G401.6 (cell line): Measurements from ENCODE around the gene SLAMF1.
"Not testable (repeated sequence)": the region's sequence is repeated elsewhere in the genome, so short reads cannot be mapped to it uniquely, and the experiment has no call there.

Experiments used
- FAIRE-seq: peaks from 2 replicates; lab custom pipeline; 2012; peaks lifted over from hg19 to GRCh38; lab: Jason Lieb, UNC

Gene SLAMF1

DNA sequence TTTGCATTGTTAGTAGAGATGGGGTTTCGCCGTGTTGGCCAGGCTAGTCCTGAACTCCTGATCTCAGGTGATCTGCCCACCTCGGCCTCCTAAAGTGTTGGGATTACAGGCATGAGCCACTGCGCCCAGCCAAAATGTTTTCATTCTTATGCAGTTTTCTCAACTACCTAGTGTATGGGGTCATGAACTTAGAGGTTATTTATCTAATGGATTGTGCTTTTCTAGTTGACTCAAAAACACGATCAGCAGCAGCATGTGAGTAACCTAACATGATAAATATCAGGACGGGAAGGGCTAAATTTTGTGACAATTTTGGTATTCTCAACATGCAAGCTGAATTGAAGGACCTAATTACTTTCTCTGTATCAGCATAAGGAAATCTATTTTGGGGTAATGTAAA is 58.4 kb downstream of the SLAMF1 start:
- FAIRE-seq: no peak

GRCh38 chr1:160584784-160585183 is 62.1 kb downstream of the SLAMF1 start:
- FAIRE-seq: no peak

DNA sequence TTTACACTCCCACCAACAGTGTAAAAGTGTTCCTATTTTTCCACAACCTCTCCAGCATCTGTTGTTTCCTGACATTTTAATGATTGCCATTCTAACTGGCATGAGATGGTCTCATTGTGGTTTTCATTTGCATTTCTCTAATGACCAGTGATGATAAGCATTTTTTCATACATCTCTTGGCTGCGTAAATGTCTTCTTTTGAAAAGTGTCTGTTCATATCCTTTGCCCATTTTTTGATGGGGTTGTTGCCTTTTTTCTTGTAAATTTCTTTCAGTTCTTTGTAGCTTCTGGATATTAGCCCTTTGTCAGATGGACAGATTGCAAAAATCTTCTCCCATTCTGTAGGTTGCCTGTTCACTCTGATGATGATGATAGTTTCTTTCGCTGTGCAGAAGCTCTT is 63.9 kb downstream of the SLAMF1 start:
- FAIRE-seq: not testable (repeated sequence)

- FAIRE-seq: no peak
Observed at GRCh38 chr1:160581961-160582360, 64.9 kb downstream of the SLAMF1 start.

DNA sequence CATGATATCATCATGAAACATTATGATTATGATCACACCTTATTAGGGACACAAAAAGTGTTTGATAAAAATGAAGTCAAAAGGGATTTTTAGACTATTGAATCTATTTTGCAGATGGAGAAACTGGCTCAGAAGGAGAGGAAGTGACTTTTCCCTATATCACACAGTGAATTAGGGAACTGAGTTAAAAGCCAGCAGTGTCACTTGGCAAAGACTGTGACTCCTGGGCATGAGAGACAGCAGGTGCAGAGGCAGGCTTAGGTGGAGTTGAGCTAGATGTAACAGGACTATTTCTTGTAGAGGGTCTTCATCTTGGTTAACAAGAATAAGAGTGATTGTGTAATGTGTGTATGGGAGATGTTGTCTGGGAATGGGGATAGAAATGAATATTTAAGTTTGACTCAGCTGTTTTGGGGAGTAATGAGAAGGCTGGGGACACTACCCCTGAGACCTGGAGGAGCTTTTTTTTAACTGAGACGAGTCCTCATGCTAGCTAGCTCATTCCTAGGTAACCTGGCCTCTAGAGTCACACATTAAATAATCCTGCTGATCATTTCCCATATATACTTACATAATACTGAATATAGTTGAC is 66.5 kb downstream of the SLAMF1 start:
- FAIRE-seq: no peak

DNA sequence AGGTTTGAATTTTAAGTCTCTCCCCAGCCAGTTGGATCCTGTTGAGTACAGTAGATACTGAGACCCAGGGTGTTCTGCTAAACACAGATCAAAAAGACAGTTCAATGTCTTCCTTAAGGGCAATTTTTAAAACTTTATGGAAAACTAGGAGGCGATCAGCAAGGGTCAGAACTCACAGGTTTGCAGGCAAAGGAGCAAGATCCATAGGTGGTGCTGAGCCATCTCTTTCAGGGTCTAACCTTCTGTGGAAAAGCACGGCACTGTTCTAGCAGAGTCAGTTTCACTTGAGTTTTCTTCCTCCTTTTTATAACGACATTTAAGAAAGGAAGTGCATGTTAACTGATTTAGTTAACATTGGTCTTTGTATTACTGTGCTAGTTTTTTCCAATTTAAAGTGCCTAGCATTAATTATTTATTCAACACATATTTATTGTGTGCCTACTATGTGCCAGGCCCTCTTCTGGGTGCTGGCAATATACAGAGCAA is 67.6 kb downstream of the SLAMF1 start, which contains the start of gene CD84:
CD84 (minus strand) TSS at position 281 of the 486 bp plus-strand sequence; CDS start at position 222, 59 bp downstream.
- no peak for FAIRE-seq

- no peak for FAIRE-seq
Observed at GRCh38 chr1:160578525-160579191, 68.2 kb downstream of the SLAMF1 start.

- no peak for FAIRE-seq
Observed at GRCh38 chr1:160578175-160578524, 68.7 kb downstream of the SLAMF1 start.

DNA sequence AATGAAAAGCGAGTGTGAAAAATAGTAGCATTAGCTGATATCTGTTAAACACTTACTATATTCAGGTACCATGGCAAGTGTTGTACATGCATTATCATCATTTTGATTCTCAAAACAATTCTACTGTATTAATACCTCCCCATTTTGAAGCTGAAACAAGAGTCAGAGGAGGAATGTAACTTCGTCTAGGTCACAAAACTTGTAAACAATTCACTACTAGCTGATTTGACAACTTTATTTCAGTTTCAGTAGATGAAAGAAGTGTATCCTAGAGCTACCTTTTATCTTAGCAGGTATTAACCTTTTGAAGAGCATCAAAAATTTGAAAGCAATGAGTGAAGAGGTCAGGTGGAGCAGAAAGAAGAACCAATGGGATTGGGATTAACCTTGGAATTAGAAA is 69.2 kb downstream of the SLAMF1 start:
- no peak for FAIRE-seq

DNA sequence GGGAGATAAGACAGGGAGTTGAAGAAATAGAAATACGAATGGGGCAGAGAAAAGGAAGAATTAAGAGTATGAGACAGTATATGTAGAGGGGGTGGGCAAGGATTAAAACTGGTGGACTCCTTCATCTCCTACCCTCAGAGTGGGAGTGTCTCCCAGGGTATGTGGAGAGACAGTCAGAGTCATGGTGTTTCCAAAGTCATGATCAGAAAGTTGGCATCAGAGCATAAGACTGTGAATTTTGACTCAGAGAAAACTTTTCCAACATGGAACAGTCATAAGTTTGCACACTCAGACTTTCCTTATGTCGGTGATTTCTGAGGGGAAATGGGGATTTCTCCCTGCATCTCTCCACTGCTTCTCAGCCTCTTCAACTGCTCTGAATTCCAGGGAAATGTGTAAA is 70.0 kb downstream of the SLAMF1 start:
- no peak for FAIRE-seq

DNA sequence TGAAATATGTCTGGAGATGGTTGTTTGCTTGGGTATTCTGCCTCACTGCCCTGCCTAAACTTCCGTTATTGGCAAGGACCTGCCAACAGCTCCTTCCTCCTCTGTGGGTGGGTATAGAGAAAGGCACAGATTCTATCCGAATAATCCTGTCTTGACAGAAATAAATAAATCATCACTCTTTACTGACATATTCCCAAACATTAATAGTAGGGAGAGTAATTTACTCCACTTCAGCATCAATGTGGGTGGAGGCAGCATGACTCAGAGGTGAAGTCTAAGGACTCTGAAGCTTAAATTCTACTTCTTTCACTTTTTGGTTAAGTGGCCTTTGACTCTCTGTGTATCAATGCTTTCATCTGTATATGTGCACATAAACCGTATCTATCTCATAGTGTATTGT is 70.5 kb downstream of the SLAMF1 start:
- no peak for FAIRE-seq

GRCh38 chr1:160575112-160575664 is 71.7 kb downstream of the SLAMF1 start:
- no peak for FAIRE-seq

DNA sequence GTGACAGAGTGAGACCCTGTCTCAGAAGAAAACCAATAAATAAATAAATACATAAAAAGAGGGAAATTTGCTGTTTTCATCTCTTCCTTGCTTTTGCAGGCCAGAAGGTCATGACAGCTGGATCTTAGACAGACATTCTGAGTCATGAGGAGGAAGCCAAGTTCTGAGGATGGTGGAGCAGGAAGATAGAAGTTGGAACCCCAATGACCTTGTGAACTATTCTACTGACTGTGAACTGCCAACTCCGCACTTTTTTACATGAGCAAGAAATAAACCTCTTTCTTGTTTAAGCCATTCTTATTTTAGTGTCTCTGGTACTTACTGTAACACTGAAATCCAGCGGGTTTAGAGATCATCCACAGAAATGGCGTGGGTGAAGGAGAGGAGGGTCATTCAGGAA is 76.0 kb downstream of the SLAMF1 start:
- no peak for FAIRE-seq

GRCh38 chr1:160569806-160570205 is 77.0 kb downstream of the SLAMF1 start:
- FAIRE-seq: no peak

GRCh38 chr1:160567858-160568682 is 78.8 kb downstream of the SLAMF1 start:
- no peak for FAIRE-seq

- FAIRE-seq: no peak
Observed at GRCh38 chr1:160567341-160567740, 79.5 kb downstream of the SLAMF1 start.

DNA sequence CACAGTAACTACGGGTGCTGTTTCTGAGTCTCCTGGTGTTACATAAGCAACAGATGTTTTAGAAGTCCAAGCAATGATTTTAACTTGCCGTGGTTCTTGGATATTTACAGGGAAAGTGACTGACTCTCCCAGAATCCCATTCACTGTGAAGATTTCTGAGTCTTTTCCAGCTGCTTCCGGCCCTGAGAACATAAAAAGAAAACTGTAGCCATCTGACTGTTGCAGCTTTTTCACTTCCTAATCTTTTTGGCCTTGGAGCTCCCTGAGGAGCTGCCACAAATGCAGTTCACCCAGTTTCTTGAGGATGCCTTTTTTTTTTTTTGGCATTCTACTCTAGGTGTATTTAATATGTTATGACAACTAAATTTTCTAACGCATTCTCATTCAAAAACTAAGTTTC is 81.3 kb downstream of the SLAMF1 start:
- no peak for FAIRE-seq

- FAIRE-seq: not testable (repeated sequence)
Observed at GRCh38 chr1:160563230-160563629, 83.6 kb downstream of the SLAMF1 start.

DNA sequence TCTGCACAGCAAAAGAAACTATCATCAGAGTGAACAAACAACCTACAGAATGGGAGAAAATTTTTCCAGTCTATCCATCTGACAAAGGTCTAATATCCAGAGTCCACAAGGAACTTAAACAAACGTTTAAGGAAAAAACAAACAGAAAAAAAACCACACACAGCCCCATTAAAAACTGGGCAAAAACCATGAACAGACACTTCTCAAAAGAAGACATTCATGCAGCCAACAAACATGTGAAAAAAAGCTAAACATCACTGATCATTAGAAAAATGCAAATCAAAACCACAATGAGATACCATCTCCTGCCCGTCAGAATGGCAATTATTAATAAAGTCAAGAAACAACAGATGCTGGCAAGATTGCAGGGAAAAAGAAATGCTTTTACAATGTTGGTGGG is 84.1 kb downstream of the SLAMF1 start:
- FAIRE-seq: not testable (repeated sequence)

DNA sequence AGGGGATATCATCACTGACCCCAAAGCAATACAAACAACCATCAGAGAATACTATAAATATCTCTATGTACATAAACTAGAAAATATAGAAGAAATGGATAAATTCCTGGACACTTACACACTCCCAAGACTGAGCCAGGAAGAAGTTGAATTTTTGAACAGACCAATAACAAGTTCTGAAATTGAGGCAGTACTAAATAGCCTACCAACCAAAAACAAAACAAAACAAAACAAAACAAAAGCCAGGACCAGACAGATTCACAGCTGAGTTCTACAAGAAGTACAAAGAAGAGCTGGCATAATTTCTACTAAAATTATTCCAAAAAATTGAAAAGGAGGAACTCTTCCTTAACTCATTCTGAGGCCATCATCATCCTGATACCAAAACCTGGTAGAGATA is 86.0 kb downstream of the SLAMF1 start:
- no peak for FAIRE-seq

- no peak for FAIRE-seq
Observed at GRCh38 chr1:160560045-160560705, 86.7 kb downstream of the SLAMF1 start.

- FAIRE-seq: not testable (repeated sequence)
Observed at GRCh38 chr1:160559437-160559836, 87.4 kb downstream of the SLAMF1 start.
